ENCODE measurements around the gene STARD5.
"Not testable (repeated sequence)": the region's sequence is repeated elsewhere in the genome, so short reads cannot be mapped to it uniquely, and the experiment has no call there.

The STARD5 gene

DNA sequence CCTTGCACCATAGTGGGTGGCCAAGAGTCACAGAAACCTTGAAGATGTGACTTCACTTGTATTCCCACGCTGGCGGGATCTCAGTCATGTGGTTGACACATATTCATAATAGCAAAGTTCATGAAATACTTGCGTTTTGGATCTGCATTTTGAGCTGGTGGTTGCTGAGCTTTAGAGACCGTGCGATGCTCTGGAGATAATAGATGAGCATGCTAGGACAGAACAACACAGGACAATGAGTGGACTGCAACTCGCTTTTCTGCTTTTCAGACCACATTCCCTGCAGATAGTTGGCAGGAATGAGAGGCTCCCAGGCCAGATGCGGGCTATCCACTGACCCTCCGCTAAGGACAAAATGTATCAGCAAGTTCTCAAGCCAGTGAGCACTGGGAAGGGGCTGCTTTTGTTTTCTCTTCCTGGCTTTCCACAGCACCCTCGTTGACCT, 13.8 kb upstream of the STARD5 start:
- DNase-seq (ENCODE audit: low read depth in 2 of 2, low spot score in 1 of 2), result no peak

DNA sequence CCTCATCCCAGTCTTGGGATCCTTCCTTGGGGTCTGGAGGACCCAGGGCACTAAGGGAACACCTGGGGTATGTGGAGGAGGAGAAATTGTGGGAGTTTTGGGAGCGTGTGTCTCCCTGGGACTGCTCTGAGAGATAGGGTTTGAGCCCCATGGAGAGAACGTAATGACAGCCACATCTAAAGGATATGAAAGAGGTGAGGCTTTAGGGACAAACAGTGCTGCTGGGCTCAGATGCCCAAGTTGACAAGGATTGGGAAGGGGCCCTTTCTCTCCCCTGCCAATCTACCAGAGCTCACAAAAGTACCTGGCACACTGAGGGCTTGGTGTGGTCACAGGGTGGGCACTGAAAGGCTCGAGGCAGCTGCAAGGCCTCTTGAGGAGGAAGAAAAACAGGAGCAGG, 13.3 kb upstream of the STARD5 start:
- DNase-seq (ENCODE audit: low read depth in 2 of 2, low spot score in 1 of 2), result no peak

DNA sequence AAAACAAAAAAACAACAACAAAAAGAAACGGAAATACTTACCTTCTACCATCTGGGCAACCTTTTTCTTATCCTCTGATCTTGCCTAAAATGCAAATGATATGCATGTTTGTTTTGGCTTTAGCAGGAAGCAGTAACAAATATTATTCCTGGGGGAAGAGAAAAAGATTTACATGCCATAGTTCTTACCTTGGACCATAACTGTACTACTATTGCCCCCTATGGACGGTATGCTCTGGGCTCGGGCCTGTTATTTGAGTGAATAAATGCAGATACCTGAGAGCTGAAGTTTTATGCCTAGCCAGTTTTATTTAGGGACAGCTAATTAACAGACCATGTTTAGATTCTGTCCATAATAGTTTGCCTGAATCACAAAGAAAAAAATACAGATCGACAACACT, 12.6 kb upstream of the STARD5 start:
- no peak for DNase-seq (ENCODE audit: low read depth in 2 of 2, low spot score in 1 of 2)

DNA sequence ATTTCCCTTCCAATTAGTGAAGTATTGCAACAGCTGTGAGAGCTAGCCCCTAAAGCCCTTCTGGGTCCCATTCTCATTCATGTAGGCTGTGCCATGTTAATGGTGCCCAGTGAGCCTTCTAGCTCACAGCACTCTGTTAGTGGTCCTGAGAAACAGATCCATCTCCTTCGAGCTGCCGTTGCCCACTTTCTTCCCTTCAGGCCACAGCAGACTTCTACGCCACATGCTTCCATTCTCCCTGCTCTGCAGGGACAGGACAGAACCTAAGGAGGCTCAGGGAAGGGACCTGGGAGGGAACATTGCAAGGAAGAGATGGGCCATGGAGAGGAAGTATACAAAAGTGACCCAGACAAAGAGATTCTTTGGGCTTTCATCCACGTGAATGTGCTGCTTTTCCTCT, 11.7 kb upstream of the STARD5 start:
- no peak for DNase-seq (ENCODE audit: low read depth in 2 of 2, low spot score in 1 of 2)

DNA sequence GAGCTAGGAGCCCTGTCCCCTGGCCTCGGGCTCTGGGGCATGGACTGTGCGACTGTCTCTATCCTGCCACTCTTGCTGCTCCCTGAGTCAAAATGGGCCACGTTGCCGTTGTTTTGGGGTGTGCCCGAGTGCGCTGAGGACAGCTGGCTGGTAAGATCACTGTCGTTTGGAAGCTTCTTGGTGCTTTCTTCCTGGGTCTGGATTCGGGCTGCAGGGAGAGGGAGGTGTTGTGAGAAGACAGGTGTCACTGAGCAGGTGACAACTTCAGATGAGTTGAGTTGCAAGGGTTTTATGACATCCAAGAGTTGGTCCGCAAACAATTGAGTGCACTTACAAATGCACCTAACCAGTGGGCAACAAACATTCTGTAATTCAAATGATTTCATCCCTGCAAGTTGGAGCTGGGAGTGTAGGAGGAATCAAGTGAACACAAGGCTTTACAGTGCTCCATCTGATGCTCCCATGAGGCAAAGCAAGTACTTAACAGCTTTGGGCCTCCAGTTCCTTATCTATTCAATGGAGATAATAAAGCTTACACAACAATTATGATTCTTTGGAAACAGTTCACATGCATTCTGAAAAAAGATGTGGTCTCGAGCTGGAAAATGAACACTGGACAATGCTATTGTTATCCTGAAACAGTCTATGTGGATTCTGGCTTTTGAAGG, 11.0 kb upstream of the STARD5 start:
- no peak for DNase-seq (ENCODE audit: low read depth in 2 of 2, low spot score in 1 of 2)

DNA sequence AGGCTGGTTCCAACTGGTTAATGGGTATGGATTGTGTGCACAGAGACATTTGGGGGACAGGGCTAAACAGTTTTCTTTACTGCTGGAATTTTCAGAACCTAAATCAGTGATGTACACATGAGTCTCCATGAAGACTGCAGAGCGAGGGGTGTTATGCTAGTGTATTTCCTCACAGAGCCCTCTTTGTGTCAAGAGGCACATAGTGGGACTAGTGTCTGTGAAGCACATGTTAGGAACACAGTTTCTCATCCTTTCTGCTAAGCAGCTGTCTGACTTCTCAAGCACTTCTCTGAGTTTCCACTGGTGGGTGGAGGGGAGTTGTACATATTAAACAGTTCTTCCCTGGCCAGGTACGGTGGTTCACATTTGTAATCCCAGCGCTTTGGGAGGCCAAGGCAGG, 9.4 kb upstream of the STARD5 start:
- DNase-seq (ENCODE audit: low read depth in 2 of 2, low spot score in 1 of 2), result no peak

DNA sequence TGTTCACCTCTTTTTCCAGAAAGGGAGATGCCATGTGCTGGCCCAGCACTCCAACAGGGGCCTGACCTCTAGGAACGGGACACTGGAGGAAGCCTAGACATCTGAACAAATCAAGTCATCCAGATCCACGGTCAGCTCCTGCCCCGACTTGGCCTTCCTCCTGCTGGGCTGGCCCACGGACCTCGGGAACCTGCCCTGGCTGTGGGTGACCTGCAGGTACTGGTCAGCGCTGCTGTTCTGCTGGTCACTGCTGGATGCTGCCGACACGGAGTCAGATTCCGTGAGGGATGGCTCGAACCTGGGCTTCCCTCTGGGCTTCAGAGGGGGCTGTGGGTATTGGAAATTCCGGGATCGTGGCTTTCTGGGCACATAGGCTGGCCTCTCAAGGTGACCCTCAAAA, 8.4 kb upstream of the STARD5 start:
- DNase-seq (ENCODE audit: low read depth in 2 of 2, low spot score in 1 of 2), result no peak

DNA sequence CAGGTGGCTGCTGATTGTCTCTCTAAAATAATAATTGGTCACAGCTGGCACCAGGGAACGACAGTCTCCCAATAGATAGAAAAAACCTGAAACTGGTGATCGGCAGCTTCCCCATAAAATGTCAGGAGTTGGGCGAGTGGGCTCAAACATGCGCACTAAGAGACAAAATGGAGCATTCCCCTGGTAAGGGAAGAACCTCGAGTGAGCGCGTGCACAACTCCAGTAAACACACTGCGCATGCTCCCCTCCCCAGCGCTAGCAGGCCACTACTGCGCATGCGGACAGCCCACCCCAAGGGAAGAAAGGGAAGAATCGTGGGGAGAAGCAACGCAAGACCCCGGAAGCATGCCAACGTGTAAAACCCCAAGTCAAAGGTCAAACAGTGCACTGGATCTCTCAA, 7.7 kb upstream of the STARD5 start:
- no peak for DNase-seq (ENCODE audit: low read depth in 2 of 2, low spot score in 1 of 2)

DNA sequence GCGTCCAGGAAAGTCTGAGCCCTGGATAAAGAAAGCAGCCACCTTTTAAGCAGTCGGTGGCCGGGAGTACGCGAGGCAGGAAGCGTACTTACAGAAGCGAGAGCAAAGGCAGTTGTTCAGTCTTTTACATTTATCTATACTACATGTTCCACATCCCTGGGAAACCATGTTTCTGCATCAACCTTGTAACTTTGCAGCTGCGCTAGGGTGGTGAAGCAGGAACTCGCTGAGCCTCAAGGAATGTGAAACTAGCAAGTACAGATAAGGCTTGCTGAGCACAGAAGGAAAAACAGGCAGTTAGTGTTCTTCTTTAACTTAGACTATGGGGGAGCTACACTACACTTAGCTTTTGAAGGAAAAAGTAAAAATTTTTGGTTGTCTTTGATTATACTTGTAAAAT, 7.2 kb upstream of the STARD5 start:
- DNase-seq (ENCODE audit: low read depth in 2 of 2, low spot score in 1 of 2), result not testable (repeated sequence)

DNA sequence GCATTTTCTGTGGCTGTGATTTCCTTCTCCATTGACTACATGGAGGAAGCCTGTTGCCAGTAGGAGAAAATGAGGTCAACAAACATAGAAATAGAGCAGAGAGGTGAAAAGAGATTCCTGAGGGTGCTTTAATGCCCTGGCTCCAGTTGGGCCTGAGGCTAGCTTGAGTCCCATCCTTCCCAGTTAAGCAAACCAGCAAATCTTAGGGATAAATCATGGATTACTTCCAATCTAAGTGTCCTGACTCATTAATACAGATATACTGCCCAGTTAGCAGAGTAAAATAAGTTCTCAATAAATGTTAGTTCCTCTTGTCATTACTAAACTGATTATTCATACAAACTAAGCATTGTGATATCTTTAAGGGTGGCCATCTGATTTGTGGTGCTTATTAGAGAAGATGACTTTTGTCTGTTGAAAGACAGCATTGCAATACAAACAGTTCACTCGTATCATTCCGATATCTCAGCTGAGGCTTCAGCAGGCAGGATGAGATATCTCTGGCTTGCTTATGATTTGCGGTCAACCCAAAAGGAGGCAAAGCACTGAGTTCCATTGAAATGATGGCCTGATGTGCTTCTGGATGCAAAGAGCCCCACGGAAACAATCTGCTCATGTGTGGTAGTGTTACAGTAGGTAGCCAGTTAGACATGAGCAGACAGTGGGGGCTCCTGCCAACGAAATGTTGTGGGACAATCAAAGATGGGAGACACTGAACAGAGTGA, 6.6 kb upstream of the STARD5 start:
- DNase-seq (ENCODE audit: low read depth in 2 of 2, low spot score in 1 of 2), result no peak

DNA sequence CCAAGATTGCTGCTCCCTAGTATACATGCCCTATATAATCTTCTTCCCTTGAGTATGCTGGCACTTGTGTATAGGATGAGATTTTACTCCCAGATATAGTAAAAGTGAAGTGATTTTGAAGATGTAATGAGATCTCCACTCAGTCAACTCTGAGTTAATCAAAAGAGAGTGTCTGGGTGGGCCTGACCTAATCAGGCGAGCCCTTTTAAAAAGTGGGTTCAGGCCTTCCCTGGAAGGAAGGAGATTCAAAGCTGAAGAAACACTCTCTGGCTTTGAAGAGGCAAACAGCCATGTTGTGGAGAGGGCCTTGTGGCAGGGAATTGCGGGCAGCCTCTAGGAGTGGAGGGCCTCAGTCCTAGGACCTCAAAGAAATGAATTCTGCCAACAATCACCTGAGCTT, 5.5 kb upstream of the STARD5 start:
- DNase-seq (ENCODE audit: low read depth in 2 of 2, low spot score in 1 of 2), result no peak

DNA sequence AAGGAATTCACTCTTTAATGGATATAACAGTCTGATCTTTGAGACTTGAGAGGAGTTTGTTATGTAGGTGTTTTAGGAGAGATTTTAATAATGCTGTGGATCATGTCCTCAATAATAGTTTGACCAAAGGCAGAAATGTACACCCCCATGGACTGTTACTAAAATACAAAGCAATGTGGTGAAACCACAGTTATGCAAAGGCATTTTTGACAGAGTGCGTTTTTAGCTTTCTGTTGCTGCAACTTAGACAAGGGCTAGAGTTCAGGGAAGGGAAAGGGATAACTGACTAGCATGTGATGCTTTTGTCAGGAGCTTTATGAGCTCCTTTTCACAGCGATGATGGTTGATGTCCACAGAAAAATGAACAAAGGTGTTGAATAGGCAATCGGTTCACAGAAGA, 3.6 kb upstream of the STARD5 start:
- DNase-seq (ENCODE audit: low read depth in 2 of 2, low spot score in 1 of 2), result no peak

DNA sequence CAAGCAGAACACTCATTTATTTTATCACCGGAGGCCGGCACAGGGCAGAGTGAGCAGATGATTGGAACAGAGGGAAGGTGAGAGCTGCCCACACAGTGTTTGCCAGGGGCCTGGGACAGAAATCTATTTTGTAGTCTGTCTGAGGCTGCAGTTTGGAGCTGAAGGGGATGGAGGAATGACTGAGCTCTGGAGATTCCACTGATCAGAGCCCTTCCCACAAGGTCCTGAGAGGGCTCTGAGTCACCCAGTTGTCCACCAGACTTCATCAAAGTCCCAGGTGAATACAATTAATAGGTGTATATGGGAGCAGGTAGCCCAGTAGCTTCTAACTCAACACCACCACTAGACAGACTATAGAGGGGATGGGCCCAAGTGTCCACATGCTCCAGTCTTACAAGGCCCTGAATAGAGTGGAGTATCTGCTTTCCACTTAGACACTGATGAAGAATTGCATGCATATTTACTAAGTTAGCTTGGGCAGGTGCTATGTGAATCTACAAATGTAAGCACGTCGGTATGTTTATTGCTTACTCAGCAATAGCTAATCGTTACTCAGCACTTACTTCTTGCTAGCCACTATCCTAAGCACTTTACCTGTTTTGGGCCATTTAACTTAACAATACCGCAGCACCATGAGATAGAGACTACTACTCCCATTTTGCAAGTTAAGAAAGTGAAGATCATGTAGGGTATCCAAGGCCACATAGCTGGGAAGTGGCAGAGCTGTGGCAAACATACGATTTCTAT, 2.7 kb upstream of the STARD5 start:
- DNase-seq (ENCODE audit: low read depth in 2 of 2, low spot score in 1 of 2), result no peak

DNA sequence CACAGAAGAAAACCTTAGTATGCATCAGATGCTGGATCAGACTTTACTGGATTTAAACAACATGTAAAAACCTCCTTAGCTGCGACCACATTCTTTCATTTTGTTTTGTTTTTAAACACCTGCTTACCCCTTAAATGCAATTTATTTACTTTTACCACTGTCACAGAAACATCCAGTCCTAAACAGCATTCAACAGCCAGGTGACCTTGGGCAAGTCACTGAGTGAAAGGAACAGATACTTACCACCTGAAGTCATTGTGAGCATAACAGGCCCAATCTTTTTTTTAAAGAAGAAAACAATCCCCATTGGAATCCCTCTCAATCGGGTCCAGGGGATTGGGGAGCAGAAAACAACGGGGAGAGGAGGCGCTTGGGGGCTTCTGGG, 390 bp downstream of the STARD5 start:
- DNase-seq (ENCODE audit: low read depth in 2 of 2, low spot score in 1 of 2), result no peak

DNA sequence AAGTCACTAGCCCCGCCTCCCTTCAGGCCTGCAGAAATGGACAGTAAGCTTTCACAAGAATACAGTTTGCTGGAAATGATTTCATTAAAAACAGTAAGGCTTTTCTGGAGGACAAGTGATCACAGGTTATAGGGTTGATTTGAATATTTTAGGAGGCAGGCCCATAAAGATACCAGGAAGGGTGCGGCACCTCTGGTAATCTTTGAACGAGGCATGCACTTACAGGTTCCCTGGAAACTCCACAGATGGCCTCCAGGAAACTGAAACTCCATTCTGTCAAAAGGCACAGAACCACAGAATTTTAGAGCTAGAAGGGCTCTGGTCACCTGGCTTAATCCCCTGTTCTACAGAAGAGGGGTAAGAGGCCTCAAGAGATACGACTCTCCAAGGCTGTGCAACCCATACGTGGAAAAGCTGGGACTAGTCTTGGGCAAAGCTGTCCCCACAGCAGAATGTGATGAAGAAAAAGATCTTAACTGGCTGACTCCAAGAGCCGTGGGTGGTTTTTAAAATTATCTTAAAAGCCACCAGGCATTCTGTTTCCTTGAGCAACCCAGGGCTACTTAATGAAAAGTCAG, 1.2 kb downstream of the STARD5 start:
- no peak for DNase-seq (ENCODE audit: low read depth in 2 of 2, low spot score in 1 of 2)

DNA sequence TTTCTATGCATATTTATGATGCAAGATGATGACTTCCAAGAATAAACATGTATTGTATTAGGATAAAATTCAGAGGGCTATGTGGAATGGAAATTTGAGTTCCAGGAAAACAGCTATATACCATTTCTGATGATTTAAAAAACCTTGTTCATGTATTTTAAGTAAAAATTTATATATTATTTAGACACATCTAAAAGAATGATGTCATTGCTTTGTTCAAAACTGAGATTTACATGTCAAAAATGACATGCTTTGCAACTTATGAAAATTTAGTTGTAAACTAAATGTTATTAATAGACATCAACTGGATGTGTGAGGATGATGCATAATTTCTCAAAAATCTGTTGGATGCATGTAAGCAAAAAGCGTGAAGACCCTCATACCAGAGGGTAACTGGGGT, 2.3 kb downstream of the STARD5 start:
- DNase-seq (ENCODE audit: low read depth in 2 of 2, low spot score in 1 of 2), result no peak

DNA sequence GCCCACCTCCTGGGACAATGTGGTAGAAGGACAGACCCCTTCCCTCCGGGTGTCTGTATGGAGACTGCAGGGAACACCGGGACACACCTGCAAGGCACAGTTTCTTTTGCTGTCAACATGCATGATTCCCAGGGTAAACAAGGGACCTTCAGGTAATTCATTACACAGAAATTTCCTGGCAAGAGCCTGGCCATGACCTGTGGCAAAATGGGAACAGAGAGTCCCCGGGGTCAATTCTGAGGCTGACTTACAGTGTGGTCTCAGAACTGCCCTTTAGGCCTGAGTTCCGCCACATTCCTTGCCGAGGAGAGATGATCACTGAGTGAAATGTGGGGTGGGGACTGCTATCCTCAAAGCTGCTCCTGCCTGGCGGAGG, 6.3 kb downstream of the STARD5 start:
- DNase-seq (ENCODE audit: low read depth in 2 of 2, low spot score in 1 of 2), result no peak

DNA sequence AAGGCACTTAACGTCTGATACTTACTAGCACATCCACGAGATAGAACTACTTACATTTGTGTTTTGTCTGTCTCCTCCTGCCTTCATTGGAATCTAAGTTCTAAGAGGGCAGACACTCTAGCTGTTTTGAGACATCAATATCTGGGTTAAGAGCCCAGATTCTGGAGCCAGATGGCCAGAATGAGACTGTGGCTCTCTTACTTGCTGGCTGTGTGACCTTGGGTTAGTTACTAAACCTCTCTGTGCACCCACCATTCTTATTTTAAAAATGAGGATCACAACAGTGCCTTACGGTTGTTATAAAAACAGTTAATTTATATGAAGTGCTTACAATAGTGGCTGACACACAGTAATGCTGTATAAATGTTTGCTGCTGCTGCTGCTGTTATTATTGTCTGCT, 7.7 kb downstream of the STARD5 start:
- DNase-seq (ENCODE audit: low read depth in 2 of 2, low spot score in 1 of 2), result no peak

DNA sequence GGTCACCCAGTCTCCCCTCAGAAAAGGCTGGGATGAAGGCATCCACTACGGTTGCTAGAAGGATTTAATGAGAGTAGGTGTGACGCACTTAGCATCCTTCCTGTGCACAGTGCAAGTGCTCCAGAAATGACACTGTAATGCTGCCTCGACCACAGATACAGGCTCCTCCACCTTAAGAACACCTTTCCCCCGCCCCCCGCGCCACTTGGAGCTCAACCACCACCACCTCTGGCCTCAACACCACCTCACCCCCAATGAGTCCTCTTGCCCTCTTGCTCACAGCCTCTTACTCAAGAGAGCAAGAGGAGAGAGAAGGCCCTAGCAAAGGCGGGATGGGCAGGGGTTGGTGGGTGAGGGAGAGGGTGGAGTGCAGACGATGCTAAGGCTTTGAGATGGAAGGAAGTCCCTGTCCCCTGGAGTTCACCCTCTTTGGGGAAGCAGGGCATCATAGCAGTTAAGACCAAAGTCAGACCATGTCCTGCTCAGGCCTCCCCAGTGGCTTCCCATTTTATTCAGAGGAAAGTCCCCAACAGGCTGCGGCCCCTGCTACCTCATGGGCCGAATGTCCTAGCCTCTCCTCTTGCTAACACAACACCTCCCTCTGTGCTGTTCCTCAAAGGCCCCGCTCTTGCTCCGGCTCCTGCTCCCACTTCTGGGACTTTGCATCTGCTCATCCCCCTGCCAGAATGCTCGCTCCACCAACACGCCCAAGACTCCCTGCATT, 8.3 kb downstream of the STARD5 start:
- DNase-seq (ENCODE audit: low read depth in 2 of 2, low spot score in 1 of 2), result no peak

DNA sequence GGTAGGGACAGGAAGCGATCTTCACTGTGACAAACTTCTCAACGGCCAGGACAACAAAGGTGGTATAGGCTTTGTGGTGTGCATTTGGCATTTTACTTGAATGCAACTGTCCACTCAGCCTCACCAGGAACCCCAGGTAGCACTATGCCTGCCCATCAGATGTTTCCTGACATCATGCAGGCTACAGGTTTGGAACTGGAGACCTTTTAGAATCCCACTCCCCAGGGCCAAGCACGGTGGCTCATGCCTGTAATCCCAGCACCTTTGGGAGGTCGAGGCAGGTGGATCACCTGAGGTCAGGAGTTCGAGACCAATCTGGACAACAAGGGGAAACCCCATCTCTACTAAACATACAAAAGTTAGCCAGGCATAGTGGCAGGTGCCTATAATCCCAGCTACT, 9.6 kb downstream of the STARD5 start:
- no peak for DNase-seq (ENCODE audit: low read depth in 2 of 2, low spot score in 1 of 2)

DNA sequence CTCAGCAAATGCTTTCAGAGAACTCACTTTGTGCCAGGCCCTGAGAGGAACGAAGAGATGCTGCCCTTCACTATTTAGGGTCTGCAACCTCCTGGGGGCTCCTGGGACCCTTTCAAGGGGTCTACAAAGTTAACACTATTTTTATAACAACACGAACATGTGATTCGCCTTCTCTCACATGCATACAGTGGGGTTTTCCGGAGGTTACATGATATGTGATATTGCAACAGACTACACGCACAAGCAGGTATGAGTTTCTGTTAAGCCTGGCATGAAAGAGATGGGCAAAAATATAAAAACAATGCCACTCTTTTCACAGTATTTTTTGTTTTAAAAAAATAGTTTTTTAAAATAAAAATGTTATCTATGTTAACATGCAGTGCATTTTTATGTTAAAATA, 10.3 kb downstream of the STARD5 start:
- no peak for DNase-seq (ENCODE audit: low read depth in 2 of 2, low spot score in 1 of 2)

All from stimulated activated CD8-positive, alpha-beta memory T cell treated with anti-CD3 and anti-CD28 coated beads, Interleukin-4, amount 100 ng/mL, for 4 hours (primary cell).